A172 (cell line): ENCODE results near the gene MPC2. TPM values are rescaled to one million over a fixed set of nuclear protein-coding genes. Genes with fewer than 3 reads are reported as not detected.
"Not testable (repeated sequence)": the region's sequence is repeated elsewhere in the genome, so short reads cannot be mapped to it uniquely, and the experiment has no call there.

Source experiments
- DNase-seq: peaks from one replicate; pipeline ENCODE4 v3.0.0-alpha.2; 2015; ENCODE audit warnings: low spot score
- total RNA-seq: library from RNA; depleted of rRNA; stranded (reverse); fragments of >200 nt; shearing (Covaris generic); gene quantifications from 2 replicates; pipeline ENCODE4 v1.2.3, GENCODE V29; 2014

Gene MPC2
- total RNA-seq, 1 experiment from 2014 or later: 161 TPM

DNA sequence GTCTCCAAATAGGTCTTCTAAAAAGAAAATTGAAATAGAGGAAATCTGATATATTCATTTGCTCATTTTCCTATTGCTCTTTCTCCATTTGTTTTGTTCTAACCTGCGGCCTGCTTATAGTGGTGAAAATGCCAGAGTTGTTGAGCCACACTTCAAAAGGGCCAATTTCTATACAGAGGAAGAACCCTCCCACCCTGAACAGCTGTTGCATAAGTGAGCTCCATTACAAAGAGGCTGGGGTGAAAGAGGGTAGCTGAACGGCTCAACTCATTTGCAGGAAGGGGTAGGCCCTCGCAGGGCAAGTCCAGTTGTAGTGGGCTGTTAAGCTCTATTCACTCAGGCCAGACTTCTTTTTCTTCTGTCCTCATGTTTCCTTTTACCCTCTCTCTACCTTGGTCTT, 31.7 kb downstream of the MPC2 start:
- no peak for DNase-seq

- DNase-seq: peak; percentile 83
Observed at GRCh38 chr1:167904652-167905130, 32.2 kb downstream of the MPC2 start.

DNA sequence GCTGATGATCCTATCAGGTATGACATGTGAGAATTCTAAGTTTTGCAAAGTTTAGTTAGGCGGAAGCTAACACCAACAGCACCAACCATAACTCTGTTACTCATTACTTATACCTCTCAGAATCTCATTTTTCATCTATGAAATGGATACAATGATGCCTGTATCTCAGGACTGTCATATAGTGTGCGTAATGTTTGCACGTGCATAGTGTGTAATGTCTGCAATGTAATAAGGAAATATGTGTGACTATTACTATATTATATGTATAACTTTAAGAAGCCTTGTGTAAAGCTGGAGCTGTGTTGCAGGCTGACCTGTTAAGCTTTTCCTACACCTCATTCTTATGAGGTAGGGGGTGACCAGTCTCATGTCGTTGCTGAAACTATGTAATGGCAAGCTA, 36.0 kb downstream of the MPC2 start:
- no peak for DNase-seq

- no peak for DNase-seq
Observed at GRCh38 chr1:167899253-167899681, 37.6 kb downstream of the MPC2 start.

GRCh38 chr1:167898578-167899222, 38.2 kb downstream of the MPC2 start:
- no peak for DNase-seq

DNA sequence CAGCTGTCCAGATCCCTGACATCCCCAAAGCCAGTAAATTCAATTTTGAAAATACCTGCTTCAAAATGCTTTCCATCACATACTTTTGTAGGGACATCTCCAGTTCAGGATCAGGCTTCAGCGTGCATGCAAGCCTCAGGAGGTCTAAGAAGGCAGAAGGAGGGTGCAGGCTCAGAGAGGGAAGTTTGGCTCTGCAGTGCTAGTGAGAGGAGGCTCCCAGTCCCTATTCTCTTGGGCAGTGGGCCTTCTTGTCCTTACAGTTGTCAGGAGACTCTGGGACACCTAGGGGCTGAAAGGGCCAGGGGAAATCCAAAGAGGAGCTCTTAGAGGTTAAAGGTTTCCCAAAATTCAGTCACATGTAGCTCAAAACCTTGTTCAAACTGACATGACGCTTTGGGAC, 43.1 kb downstream of the MPC2 start:
- no peak for DNase-seq

- DNase-seq: no peak
Observed at GRCh38 chr1:167890400-167890799, 46.5 kb downstream of the MPC2 start.

DNA sequence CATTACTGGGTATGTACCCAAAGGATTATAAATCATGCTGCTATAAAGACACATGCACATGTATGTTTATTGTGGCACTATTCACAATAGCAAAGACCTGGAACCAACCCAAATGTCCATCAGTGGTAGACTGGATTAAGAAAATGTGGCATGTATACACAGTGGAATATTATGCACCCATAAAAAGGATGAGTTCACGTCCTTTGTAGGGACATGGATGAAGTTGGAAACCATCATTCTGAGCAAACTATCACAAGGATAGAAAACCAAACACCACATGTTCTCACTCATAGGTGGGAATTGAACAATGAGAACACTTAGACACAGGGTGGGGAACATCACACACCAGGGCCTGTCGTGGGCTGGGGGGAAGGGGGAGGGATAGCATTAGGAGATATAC, 49.7 kb downstream of the MPC2 start:
- DNase-seq: not testable (repeated sequence)

GRCh38 chr1:167882376-167882775, 54.5 kb downstream of the MPC2 start:
- no peak for DNase-seq

DNA sequence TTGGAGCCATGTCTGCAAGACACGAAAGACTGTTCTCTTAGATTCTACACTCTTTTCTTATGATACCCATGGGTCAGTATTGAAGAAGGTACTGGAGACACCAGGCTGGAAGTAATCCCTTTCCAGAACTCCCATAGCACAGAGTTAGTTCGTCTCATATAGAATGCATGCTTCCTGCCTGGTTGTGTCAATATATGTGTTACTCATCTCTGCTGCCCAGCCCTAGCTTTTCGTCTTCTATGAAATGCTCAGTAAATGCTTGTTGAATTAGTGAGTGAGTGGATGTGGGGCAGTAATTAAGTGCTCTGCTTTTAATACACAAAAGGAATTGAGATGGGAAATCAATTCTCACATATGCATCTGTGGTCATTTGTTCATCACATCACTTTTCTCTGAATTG, 55.1 kb downstream of the MPC2 start:
- DNase-seq: peak; percentile 31

GRCh38 chr1:167881069-167881468, 55.8 kb downstream of the MPC2 start:
- DNase-seq: peak; percentile 78

- peak; percentile 62 for DNase-seq
Observed at GRCh38 chr1:167880580-167881021, 56.3 kb downstream of the MPC2 start.

- DNase-seq: no peak
Observed at GRCh38 chr1:167879508-167879907, 57.4 kb downstream of the MPC2 start.

DNA sequence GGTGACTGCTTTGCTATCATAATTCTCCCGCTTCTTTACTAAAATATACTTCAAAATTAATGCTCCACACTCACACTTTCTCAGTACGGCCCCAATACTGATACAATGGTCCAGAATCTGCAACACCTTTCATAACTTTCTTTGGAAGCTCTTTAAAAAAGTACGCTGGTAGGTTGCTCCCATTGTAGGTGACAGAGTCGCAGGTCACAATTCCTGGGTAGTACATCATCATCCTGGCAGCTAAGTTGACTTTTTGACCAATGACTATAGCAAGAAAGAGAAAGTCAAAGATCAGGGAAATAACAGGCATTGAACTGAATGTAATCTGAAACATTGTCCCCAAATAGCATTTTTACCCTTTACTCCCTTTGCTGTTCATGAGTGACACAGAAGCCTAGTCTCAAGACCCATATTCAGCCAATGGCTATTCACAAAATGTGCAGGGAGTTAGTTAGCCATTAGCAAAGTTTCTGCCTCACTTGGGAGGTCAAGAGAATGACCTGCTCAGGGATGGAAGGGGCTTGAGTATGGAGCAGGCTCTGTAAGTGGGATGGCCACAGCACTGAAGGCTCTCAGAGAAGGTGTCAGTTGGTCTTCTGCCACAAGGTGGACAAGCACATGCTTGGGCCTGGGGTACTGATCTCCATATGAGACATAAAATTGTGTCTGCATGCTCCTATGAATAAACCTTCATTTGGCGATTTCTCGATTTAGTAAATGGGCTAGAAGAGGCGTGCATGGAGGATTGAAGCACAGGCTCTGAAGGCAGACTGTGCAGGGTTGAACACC, 58.3 kb downstream of the MPC2 start:
- no peak for DNase-seq

GRCh38 chr1:167876597-167877175, 60.2 kb downstream of the MPC2 start:
- no peak for DNase-seq

GRCh38 chr1:167871331-167871730, 65.5 kb downstream of the MPC2 start:
- DNase-seq: no peak

- not testable (repeated sequence) for DNase-seq
Observed at GRCh38 chr1:167869157-167870001, 67.5 kb downstream of the MPC2 start.

GRCh38 chr1:167866739-167867414, 70.0 kb downstream of the MPC2 start:
- DNase-seq: not testable (repeated sequence)
